Smooth muscle cell (in vitro differentiated cells): ENCODE data around the gene NEBL. TPM values are rescaled to one million over a fixed set of nuclear protein-coding genes. Genes with fewer than 3 reads are reported as not detected.

ENCODE experiments used
- DNase-seq: peaks from one replicate; lab custom pipeline; 2025; ENCODE audit not compliant: unreplicated experiment; lab: John Stamatoyannopoulos, UW
- H2AFZ ChIP-seq: fragments of 200-600 bp; sonication (generic); 2 replicates; pipeline ENCODE4 v1.6.0; 2016; ENCODE audit warnings: antibody characterized with exemption, low read depth, mild to moderate bottlenecking
- H3F3A ChIP-seq: fragments of 200-600 bp; sonication (generic); 2 replicates; pipeline ENCODE4 v1.6.0; 2017; ENCODE audit warnings: antibody characterized with exemption, low read depth
- H3K27ac ChIP-seq: fragments of 200-600 bp; sonication (generic); 2 replicates; pipeline ENCODE4 v1.5.1; 2016; ENCODE audit warnings: low read depth, mild to moderate bottlenecking
- H3K27me3 ChIP-seq: fragments of 200-600 bp; sonication (generic); 2 replicates; pipeline ENCODE4 v1.6.1; 2016; ENCODE audit warnings: low read depth, mild to moderate bottlenecking
- H3K36me3 ChIP-seq: fragments of 200-600 bp; sonication (generic); 2 replicates; pipeline ENCODE4 v1.5.1; 2016; ENCODE audit warnings: low read depth
- H3K4me1 ChIP-seq: fragments of 200-600 bp; sonication (generic); 2 replicates; pipeline ENCODE4 v1.5.1; 2016; ENCODE audit warnings: low read depth
- H3K4me2 ChIP-seq: fragments of 200-600 bp; sonication (generic); 2 replicates; pipeline ENCODE4 v1.6.0; 2016; ENCODE audit warnings: mild to moderate bottlenecking
- H3K4me3 ChIP-seq: fragments of 200-600 bp; sonication (generic); 2 replicates; pipeline ENCODE4 v1.5.1; 2016; ENCODE audit warnings: mild to moderate bottlenecking
- H3K79me2 ChIP-seq: fragments of 200-600 bp; sonication (generic); 2 replicates; pipeline ENCODE4 v1.6.0; 2016; ENCODE audit warnings: low read depth, mild to moderate bottlenecking
- H3K9ac ChIP-seq: fragments of 200-600 bp; sonication (generic); 2 replicates; pipeline ENCODE4 v1.6.0; 2016; ENCODE audit warnings: low read depth
- H3K9me3 ChIP-seq: fragments of 200-600 bp; sonication (generic); replicated peaks from 2 replicates; pipeline ENCODE4 v1.5.1; 2016; ENCODE audit warnings: low read depth
- H4K20me1 ChIP-seq: fragments of 200-600 bp; sonication (generic); 2 replicates; pipeline ENCODE4 v1.6.0; 2016; ENCODE audit warnings: low read depth
- WGBS: methylation state at CpG from one replicate; pipeline ENCODE4 v1.1.7; 2016; ENCODE audit warnings: low lambda C conversion rate; 5-methylcytosine and 5-hydroxymethylcytosine counted together
- polyA plus RNA-seq: library from polyadenylated mRNA; unstranded; fragments of >200 nt; fragmentation: Nextera tagmentation; extraction: Ambion mirVana; gene quantifications from 2 replicates; pipeline ENCODE4 v1.2.1, GENCODE V29; 2016
- total RNA-seq: library from RNA; depleted of rRNA; stranded (reverse); fragments of >200 nt; gene quantifications from 2 replicates; pipeline ENCODE4 v1.2.3, GENCODE V29; 2014
- TF ChIP-seq, protein P1 (sequence below): fragments of 200-600 bp; sonication (generic); IDR thresholded peaks from 2 replicates; pipeline ENCODE4 v1.5.1; 2017; ENCODE audit warnings: borderline replicate concordance, mild to moderate bottlenecking, antibody characterized with exemption; ENCODE audit not compliant: insufficient read depth, poor library complexity, severe bottlenecking

The NEBL gene
- total and polyA plus RNA-seq, 2 experiments from 2014 or later = 1.8 to 12.8 TPM

DNA sequence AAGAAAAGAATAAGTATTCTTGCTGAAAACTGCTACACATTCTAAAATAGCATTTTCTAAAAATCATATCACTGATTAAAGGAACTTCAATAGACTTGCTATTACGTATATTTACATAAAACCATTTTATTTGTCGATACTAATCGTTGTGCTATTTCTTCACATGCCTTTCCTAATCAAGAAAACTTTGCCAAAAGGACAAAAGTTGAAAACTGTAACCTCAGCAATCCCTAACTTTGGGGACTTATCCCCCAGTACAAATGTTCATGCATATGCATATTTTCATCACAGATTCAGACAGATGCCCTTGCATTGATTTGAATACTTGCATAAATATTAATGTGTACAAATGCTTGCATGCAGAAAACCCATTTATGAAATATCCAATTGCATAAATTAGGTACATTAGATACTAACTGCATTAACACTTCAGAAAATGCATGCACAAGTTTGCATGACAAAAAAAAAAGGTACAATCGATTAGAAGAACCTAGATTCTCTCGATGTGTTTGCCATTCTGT lies 35.6 kb upstream of the NEBL start:
- H3K4me2 ChIP-seq = no peak overlapping the region
- WGBS = 97% methylated on average over 5 of the region's 5 CpGs
- H3K4me3 ChIP-seq = no peak overlapping the region
- H3K27ac ChIP-seq = no peak overlapping the region
- no peaks in the 10 kb centered on the region for H4K20me1 ChIP-seq
- DNase-seq = no peak
- no peaks in the 10 kb centered on the region for H3K79me2 ChIP-seq
- H3K36me3 ChIP-seq = no peaks in the 10 kb centered on the region
- H3F3A ChIP-seq = no peaks in the 10 kb centered on the region
- no peak overlapping the region for H3K9ac ChIP-seq
- H3K4me1 ChIP-seq = no peaks in the 10 kb centered on the region
- H3K27me3 ChIP-seq = no peaks in the 10 kb centered on the region
- H2AFZ ChIP-seq = no peak overlapping the region
- TF ChIP-seq, protein P1, sequence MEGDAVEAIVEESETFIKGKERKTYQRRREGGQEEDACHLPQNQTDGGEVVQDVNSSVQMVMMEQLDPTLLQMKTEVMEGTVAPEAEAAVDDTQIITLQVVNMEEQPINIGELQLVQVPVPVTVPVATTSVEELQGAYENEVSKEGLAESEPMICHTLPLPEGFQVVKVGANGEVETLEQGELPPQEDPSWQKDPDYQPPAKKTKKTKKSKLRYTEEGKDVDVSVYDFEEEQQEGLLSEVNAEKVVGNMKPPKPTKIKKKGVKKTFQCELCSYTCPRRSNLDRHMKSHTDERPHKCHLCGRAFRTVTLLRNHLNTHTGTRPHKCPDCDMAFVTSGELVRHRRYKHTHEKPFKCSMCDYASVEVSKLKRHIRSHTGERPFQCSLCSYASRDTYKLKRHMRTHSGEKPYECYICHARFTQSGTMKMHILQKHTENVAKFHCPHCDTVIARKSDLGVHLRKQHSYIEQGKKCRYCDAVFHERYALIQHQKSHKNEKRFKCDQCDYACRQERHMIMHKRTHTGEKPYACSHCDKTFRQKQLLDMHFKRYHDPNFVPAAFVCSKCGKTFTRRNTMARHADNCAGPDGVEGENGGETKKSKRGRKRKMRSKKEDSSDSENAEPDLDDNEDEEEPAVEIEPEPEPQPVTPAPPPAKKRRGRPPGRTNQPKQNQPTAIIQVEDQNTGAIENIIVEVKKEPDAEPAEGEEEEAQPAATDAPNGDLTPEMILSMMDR = no peak
- H3K9me3 ChIP-seq = no peaks in the 10 kb centered on the region

DNA sequence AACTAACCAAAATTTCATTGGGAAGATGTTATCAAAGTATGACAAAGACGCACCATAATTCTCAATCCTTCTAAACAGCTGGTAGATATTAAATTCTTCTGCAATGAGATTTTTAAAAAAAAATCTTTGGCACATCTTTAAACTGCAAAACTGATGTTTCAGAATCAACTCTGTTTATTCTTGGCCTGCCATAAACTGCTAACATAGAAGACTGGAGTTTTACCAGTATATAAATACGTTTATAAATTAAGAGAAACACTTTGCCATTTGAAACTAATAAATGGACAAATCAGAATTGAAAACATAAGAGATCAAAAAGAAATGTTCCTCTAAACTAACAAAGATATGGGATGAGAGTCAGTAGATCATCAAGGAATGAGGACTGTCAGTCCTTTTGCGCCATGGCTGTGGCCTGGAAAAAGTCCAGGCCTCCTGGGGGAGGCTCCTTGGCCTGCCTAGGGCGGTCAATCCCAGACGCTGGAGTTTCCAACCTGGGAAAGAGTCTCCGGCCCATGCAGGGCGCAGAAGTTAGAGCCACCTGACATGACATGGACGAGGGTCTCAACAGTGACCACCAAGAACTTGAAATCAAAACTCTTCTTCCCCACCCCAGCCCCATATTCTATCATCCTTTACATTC lies 34.2 kb upstream of the NEBL start:
- DNase-seq = no peak
- Histone ChIP-seq H3K4me2 (no peak overlapping the region), H3K79me2 (no peaks in the 10 kb centered on the region), H3K9ac (no peak overlapping the region), H3F3A (no peaks in the 10 kb centered on the region), H3K9me3 (no peaks in the 10 kb centered on the region), H3K4me3 (no peak overlapping the region), H4K20me1 (no peaks in the 10 kb centered on the region), H3K27ac (no peak overlapping the region), H3K4me1 (no peaks in the 10 kb centered on the region), H3K27me3 (no peaks in the 10 kb centered on the region), H3K36me3 (no peaks in the 10 kb centered on the region), H2AFZ (no peak overlapping the region)
- TF ChIP-seq, protein P1 = no peak
- 84% methylated on average over 8 of the region's 8 CpGs for WGBS

DNA sequence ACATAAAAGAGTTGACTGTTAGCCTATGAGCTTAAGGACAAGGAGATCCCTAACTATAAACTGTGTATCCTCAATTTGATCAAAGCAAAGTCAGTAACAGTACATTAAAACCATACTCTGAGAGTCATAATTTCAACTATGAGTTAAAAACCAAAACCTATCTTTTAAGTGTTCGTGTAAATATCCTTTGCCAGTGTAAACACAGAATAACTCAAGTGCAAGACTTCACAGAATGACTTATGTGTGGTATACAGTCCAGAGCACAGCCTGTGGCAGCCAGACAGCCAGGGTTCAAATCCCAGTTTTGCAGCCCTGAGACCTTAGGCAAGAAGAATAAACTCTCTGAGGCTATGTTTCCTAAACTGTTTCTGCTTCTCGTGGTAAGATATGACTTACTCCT lies 30.3 kb upstream of the NEBL start:
- TF ChIP-seq, protein P1 = no peak
- Histone ChIP-seq H3K4me1 (no peaks in the 10 kb centered on the region), H3K9ac (no peak overlapping the region), H3K79me2 (no peaks in the 10 kb centered on the region), H3K27me3 (no peaks in the 10 kb centered on the region), H3K27ac (no peak overlapping the region), H4K20me1 (no peaks in the 10 kb centered on the region), H3F3A (no peaks in the 10 kb centered on the region), H2AFZ (no peak overlapping the region), H3K4me3 (no peak overlapping the region), H3K9me3 (no peaks in the 10 kb centered on the region), H3K36me3 (no peaks in the 10 kb centered on the region), H3K4me2 (no peak overlapping the region)
- WGBS = 54% methylated on average over 2 of the region's 2 CpGs
- no peak for DNase-seq

DNA sequence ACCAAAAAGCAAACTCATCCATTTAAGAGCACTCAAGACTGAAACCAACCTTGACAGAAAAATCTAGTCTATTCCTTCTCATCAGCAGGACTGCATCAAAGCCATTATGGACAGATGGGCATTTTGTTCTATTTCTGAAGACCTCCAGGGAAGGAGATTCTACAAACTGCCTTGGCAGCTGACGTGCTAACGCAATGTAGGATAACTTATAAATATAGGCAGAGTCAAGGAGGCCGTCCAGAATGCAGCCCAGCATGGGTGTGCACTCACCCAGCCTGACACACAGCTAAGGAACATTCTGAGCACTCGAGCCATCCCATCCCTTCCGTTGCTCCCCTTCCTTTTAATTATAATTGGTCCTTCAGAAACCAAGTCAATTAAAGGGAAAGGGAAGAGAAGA lies 25.3 kb upstream of the NEBL start:
- Histone ChIP-seq H3K27ac (no peak overlapping the region), H3K27me3 (no peaks in the 10 kb centered on the region), H3K9ac (no peak overlapping the region), H3F3A (no peaks in the 10 kb centered on the region), H3K36me3 (no peaks in the 10 kb centered on the region), H3K4me1 (no peaks in the 10 kb centered on the region), H3K4me2 (no peak overlapping the region), H3K9me3 (no peaks in the 10 kb centered on the region), H4K20me1 (no peaks in the 10 kb centered on the region), H3K4me3 (no peak overlapping the region), H2AFZ (no peak overlapping the region), H3K79me2 (no peaks in the 10 kb centered on the region)
- no peak for DNase-seq
- TF ChIP-seq, protein P1 = no peak
- WGBS = 92% methylated on average over 5 of the region's 5 CpGs
